GM21515 (cell line): ENCODE data around the gene C11orf91.
"Not testable (repeated sequence)": the region's sequence is repeated elsewhere in the genome, so short reads cannot be mapped to it uniquely, and the experiment has no call there.

Source experiments
- ATAC-seq: cut with Tn5 transposase; IDR thresholded peaks from one replicate; pipeline ENCODE4 v1.9.1; 2021; ENCODE audit not compliant: unreplicated experiment

C11orf91 gene, protein sequence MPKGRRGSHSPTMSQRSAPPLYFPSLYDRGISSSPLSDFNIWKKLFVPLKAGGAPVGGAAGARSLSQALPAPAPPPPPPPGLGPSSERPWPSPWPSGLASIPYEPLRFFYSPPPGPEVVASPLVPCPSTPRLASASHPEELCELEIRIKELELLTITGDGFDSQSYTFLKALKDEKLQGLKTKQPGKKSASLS

GRCh38 chr11:33700502-33701271 lies at the start of gene C11orf91:
Gene C11orf91 (minus strand): TSS chr11:33700826. CDS start chr11:33700740, 86 bp downstream.
- peak; percentile 90 for ATAC-seq

DNA sequence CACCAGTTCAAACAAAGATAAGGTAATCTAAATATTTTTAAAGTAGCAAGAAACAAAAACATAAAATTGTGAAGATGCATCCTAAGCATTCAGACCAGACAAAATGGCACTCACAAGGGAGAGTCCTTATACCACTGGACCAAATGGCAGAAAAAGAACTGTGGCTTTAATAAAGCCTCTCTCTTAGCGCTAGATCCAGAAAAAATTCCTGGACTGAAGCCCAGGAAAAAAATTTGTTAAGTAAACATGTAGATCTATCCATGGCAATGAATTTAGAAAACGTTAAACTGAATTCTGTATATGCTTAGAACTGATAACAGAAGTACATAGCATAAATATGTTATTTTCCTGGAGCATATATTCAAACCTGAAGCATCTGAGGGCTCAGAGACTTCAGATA lies 47.4 kb upstream of the C11orf91 start:
- ATAC-seq: no peak

- no peak for ATAC-seq
Observed at GRCh38 chr11:33743291-33743690, 42.7 kb upstream of the C11orf91 start.

GRCh38 chr11:33742249-33742851 lies 41.7 kb upstream of the C11orf91 start:
- ATAC-seq: no peak

DNA sequence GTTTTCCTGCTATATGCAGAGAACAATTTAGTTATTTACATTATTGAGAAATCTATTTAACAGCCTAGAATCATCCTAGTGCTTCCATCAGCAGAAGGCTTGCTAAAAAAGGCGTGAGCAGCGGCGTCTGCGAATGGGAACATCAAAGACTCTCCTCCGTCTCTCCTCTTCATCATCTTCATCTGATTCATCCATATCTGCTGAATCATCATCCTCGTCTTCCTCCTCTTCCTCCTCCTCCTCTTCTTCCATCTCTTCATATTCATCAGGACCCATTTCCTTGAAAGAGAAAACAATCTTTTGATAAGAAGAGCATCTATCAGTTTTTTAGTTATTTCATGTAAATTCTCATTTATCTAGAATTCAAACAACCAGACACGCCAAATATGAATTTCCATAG lies 41.2 kb upstream of the C11orf91 start:
- ATAC-seq: no peak

DNA sequence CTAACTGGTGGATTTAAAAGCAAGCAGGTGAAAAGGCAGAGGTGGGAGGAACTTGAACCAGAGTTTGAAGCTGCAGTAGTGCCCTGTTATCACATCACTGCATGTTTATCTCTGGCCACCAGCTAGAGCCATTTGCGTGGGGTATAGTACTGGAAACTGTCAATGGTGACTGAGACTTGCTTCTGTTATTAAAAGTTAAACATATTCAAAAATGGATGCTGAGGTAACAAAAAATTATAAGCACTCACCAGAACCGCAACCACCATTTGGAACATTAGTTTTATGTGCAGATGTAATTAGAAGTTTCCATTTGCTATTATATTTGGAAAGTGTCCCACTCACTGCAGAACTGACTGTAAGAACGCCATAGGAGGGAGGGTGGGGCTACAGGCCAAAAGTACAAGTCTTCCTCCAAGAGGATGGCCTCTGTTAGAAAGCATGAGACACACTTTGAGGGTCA lies 36.8 kb upstream of the C11orf91 start:
- no peak for ATAC-seq

DNA sequence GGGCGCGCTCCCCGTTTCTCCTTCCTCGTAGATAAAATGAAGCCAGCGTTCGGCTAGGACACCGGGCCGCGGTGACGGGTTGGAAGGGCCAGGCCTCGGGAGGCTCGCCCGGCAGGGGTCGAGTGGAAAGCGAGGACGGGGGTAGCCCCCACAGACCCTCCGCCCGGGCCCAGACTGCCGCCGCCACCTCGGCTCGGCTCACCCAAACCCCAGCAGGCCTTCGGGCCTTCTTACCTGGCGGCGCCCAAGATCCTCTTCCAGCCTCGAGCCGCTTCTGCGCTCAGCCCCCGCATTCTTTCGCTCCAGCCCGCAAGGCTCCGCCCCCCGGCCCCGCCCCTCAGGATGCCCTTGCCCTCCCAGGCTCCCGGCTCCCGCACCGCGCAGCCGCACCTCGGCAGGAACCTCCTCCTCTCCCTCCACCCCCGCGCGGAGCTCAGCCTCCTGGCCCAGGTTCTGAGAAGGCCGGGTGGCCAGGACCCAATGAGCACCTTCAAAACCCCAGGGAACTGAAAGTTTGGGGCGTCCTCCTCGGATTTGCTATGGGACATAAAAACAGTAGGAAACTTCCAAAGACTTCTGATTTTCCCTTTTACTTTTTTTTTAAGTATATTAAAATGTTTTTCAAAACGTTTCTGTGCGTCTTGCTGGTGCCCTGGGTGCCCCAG lies 35.7 kb upstream of the C11orf91 start, which contains the start of gene CD59:
TSS of gene CD59 (minus strand) at position 276 of the 665 bp plus-strand sequence. CDS start 13,978 bp downstream, outside the sequence.
- peak; percentile 69 for ATAC-seq

DNA sequence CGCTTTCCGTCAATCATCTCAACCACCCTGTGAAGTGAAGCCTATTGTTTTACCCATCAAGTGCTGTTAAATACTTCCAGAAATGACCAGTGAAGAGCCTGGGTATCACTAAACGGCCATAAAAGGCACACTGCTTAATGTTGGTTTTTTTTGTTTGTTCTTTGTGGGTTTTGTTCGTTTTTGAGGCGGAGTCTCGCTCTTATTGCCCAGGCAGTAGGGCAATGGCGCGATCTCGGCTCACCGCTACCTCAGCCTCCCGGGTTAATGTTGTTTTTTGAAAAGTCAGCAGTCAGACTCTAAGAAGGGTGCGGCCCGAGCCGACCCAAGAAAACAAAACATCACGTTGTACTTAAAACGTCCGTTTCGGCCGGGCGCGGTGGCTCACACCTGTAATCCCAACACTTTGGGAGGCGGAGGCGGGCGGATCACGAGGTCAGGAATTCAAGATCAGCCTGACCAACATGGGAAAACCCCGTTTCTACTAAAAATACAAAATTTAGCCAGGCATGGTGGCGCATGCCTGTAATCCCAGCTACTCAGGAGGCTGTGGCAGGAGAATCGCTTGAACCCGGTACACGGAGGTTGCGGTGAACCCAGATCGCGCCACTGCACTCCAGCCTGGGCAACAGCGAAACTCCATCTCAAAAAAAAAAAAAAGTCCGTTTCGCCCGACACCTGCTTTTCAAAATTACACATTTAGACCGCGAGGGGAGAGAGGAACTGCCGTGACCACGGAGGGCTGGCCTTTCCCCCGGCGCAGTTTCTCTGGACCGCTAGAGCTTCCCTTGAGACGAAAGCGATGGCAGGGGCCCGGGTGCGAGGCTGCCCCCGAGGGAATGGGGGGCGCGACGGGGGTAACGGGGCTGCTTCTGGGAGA lies 34.9 kb upstream of the C11orf91 start:
- ATAC-seq: peak; percentile 49

DNA sequence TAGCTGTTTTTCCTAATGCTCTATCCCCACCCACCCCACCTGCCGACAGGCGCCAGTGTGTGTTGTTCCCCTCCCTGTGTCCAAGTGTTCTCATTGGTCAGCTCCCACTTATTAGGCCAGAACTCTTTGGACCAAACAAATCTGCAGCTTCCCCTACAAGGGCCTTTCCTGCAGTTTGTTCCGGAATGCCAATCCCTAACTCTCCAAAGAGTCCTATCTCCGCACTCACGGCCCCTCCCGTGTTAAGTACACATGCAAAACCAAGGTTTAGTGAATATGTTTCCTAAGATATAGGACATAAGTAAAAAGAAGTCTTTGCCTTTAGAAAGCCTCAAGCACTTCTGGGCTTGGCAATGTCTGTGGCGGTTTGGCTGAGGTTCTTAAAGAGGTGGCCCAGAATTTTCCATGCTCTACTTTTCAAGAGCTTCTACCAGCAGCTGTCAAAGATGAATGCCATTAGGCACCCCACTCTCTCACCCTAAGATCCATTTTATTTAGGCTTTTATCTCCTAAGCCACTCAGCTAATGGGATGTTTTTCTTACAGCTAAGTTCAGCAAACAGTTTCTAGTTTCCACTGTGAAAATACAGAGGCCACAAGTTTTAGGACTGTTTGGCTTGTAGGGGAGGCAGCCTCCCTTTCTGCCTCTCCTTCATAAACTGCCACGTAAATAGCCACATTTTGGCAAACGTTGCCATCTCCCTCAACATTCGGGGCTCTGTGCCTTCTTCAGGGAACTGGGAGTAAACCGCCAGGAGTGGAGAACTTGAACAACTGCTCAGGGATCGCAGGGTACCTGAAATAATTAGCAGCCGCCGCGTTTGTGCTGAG lies 34.0 kb upstream of the C11orf91 start:
- no peak for ATAC-seq

- no peak for ATAC-seq
Observed at GRCh38 chr11:33733980-33734379, 33.4 kb upstream of the C11orf91 start.

DNA sequence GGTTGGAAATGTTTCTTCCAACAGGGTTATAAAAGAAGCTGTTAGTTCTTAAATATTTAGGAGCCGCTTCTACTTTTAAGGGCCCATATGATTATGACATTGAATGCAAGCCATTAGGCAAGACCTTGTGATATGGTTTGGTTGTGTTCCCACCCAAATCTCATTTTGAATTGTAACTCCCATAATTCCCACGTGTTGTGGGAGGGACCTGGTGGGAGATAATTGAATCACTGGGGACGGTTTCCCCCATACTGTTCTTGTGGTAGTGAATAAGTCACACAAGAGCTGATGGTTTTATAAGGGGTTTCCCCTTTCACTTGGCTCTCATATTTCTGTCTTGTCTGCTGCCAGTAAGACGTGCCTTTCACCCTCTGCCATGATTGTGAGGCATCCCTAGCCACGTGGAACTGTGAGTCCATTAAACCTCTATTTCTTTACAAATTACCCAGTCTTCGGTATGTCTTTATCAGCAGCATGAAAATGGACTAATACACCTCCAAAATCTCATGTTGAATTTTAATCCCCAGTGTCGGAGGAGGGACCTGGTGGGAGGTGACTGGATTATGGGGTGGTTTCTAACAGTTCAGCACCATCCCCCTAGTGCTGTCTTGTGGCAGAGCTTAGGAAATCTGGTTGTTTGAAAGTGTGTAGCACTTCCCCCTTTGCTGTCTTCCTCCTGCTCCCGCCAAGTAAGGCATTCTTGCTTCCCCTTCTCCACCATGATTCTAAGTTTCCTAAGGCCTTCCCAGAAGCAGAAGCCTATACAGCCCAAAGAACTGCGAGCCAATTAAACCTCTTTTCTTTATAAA lies 31.3 kb upstream of the C11orf91 start:
- no peak for ATAC-seq

GRCh38 chr11:33730716-33731115 lies 30.1 kb upstream of the C11orf91 start:
- ATAC-seq: no peak

DNA sequence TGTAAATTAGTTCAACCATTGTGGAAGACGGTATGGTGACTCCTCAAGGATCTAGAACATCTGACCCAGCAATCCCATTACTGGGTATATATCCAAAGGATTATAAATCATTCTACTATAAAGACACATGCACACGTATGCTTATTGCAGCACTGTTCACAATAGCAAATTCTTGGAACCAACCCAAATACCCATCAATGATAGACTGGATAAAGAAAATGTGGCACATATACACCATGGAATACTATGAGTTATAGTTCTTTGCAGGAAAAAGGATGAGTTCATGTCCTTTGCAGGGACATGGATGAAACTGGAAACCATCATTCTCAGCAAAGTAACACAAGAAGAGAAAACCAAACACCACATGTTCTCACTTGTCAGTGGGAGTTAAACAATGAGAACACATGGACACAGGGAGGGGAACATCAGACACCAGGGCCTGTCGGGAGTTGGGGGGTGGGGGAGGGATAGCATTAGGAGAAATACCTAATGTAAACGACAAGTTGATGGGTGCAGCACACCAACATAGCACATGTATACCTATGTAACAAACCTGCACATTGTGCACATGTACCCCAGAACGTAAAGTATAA lies 28.5 kb upstream of the C11orf91 start:
- not testable (repeated sequence) for ATAC-seq

DNA sequence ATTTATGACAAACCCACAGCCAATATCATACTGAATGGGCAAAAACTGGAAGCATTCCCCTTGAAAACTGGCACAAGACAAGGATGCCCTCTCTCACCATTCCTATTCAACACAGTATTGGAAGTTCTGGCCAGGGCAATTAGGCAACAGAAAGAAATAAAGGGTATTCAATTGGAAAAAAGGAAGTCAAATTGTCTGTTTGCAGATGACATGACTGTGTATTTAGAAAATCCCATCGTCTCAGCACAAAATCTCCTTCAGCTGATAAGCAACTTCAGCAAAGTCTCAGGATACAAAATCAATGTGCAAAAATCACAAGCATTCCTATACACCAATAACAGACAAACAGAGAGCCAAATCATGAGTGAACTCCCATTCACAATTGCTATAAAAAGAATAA lies 26.9 kb upstream of the C11orf91 start:
- ATAC-seq: not testable (repeated sequence)

DNA sequence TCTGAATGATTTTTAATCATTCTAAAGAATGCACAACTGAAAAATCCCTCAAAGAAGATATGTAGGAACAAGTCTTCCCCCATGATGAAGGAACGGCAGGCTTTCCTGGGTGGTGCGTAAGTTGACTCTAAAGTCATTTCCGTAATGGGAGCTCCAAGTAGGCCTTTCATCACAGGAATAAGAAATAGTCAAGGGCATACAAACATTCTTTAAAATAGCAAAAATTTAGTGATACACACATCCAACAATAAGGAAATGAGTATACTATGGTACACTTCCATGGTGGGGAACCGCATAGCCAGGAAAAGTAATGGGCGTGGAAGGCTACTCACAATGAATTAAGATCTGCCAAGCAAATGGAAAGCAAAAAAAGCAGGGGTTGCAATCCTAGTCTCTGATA lies 24.9 kb upstream of the C11orf91 start:
- no peak for ATAC-seq

GRCh38 chr11:33724644-33725035 lies 24.0 kb upstream of the C11orf91 start:
- no peak for ATAC-seq

DNA sequence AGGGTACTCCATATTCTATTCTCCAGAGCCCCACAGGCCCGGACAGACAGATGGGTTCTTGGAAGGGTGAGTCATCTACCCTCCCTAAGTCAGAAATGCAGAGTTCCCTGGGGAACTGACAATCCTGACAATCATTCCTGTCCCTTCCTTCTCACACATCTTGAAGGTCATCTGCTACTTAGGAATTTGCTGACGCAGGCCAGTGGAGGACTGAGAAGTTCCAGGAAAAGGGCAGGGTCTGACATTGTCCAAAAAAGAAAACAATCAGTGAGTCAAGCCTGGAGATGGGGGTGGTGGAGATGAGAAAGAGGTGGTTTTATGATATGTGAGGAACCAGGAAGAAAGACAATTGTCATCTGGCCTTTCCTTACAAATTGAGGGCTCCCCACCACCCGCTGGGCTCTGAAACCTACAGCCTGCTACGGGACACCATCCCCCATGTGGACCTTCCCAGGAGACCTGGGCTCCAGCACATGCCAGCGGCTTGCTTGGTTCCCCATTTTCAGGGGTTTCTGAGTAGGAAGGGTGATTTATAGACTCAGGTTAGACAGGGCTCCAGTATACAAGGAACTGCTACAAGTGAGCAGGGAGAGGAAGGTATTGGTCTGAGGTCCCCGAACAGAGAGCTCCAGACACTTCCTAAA lies 22.7 kb upstream of the C11orf91 start:
- ATAC-seq: peak; percentile 20
